Measurements from ENCODE around the gene OTX2. TPM values are rescaled to one million over a fixed set of nuclear protein-coding genes. Genes with fewer than 3 reads are reported as not detected.

Gene OTX2
- total RNA-seq = not detected

- DNase-seq (ENCODE audit: low read depth in 2 of 3, low spot score in 2 of 3) = no peak
These were observed at the start of gene OTX2 for GRCh38 chr14:56810147-56810719. Gene OTX2, minus strand, starts transcription at chr14:56810479. Its CDS starts 5,023 bp downstream, at chr14:56805456.

DNA sequence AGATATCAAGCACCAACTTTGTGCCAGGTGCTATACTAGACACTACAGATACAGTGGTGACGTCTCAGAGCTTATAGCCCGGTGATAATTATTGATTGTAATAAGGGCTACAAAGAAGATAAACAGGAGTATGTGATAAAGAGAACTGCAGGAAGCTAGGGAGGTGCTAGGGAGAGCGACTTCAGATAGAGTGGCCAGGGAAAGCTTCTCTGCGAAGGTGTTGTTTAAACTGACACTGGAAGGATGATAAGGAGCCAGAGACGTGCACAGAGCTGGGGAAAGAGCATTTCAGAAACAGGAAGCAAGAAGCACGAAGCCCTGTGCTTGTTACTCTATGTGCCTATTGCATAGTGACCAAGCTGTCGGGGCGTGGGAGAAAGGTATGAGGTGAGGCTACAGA, 48.1 kb upstream of the OTX2 start:
- no peak for DNase-seq (ENCODE audit: low read depth in 2 of 3, low spot score in 2 of 3)

- no peak for DNase-seq (ENCODE audit: low read depth in 2 of 3, low spot score in 2 of 3)
These were observed 46.9 kb upstream of the OTX2 start for GRCh38 chr14:56857216-56857615.

DNA sequence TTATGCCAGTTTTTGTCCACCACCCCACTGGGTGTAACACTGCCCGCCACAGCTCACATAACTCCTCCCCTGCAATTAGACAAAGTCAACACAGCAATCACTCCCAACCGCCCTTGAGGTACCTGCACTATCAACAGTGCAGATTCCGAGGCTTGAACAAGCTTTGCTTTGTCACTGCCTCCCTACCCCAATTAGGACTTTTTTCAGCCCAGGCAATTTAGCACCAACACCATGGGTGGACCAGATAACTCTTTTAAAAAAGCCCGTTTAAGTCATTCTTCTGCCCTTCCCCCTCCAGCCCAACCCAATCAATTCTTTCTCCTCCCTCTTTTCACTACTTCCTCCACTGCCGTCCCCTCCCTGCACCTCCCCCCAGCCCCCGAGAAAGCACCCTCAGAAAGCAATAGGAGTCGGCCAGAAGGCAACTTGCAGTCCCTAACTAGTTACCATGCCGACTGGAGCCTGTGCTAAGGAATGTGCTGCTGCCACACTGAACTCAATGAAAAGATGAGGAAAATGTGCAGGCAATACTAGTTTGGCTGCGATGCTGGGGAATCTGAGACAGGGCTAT, 45.7 kb upstream of the OTX2 start:
- DNase-seq (ENCODE audit: low read depth in 2 of 3, low spot score in 2 of 3) = no peak

DNA sequence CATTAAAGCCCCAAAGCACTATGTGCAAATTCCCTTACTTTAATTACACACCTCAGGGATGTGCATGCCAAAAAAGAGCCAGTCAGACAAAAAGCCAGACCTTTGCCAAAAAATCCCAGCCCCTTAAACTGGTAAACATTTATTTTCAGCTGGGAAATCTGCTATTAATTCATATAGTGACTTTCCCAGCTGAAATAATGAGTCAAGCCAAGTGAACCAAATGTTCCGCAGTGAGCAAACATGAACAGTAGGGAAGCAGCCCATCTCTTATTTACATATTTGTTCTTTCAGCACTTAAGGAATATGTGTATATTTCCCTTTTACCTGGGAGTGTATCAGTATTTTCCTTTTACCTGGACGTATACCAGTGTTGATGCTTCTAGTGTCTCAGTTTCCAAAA, 44.0 kb upstream of the OTX2 start:
- no peak for DNase-seq (ENCODE audit: low read depth in 2 of 3, low spot score in 2 of 3)

DNA sequence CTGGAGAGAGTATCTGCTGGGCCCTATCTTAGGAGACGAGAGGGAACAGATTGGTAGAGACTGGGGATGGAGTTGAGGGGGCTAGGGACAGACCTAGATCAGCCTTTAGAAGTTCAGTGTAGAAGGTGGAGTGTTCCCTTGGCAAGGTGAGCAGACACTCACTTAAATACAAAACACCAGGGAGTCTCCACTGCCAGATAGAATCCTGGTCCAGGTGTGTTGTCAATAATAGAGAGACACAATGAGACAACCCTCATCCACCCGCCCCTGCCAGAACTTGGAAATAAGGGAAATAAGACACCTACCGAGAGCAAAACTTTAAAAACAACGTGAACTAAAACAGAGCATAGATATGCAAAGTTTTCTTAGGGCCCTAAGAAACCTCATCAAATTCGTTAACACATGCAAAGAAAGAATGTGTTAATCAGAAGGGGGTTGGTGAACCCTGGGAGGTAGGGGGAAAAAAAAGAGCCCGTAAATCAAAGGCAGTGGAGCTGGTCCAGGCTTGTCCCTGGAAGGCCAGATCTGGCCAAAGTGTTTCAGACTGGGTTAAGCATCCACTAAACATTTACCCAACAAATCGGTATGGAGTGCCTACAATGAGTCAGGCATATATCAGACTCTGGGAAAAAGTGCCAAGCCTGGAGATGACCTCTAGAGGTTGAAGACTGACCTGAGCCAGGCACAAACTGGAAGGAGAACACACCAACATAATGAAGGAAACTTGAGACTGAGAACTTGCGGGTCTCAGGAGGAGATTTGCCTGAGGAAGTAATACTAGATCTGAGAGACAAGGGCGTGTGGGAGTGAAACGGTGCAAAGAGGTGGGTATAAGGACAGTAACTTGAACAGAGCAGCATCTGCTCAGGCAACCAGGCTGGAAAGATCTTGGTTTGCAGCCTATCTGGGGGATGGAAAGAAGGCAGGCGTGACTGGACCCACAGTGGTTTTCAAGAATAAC, 37.0 kb upstream of the OTX2 start:
- DNase-seq (ENCODE audit: low read depth in 2 of 3, low spot score in 2 of 3) = no peak

DNA sequence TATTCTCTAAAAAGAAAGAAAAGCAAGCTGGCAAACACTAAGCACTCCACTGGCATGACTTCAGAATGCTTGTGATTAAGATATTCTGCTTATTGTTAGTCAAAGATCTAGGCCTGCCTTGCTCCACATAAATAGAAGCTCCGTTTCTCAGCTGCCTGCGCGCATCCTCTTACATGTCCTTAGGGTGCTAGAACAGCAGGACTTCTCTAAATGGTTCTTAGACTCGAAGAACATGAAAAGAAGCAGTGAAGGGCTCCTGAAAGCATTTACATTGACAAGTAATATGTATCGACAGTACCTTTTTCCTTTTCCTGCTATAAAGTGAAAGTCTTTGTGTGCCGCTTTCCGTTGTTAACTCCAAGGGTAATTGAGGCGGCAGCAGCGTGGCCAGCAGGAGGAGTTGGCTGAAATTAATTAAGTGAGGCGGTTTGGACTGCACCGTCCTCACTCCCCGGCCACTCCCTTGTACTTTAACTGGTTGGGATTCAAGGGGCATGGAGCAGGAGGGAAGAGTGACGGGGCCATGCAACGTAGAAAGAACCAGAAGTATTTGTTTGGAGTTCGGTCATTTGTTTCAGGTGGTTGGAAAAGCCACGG, 34.2 kb upstream of the OTX2 start:
- no peak for DNase-seq (ENCODE audit: low read depth in 2 of 3, low spot score in 2 of 3)

GRCh38 chr14:56841611-56842010, 31.3 kb upstream of the OTX2 start:
- DNase-seq (ENCODE audit: low read depth in 2 of 3, low spot score in 2 of 3) = no peak

DNA sequence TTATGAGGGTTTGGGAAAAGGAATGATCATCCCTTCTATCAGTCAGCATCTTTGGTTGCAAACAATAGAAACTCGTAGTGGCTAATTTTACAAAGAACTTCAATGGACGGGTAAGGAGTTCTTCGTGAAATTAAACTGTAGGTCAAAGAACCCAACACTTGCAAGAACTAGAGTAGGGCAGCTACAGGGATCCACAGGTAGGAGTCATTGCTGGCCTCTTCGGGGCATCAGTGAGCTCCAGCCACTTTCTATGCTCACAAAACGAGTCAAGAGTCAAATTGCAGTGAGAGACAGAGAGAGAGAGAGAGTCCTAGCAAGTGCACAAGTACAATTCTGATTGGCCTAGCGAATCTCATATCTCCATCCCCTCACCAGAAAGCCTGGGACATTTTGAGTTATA, 29.9 kb upstream of the OTX2 start:
- no peak for DNase-seq (ENCODE audit: low read depth in 2 of 3, low spot score in 2 of 3)

DNA sequence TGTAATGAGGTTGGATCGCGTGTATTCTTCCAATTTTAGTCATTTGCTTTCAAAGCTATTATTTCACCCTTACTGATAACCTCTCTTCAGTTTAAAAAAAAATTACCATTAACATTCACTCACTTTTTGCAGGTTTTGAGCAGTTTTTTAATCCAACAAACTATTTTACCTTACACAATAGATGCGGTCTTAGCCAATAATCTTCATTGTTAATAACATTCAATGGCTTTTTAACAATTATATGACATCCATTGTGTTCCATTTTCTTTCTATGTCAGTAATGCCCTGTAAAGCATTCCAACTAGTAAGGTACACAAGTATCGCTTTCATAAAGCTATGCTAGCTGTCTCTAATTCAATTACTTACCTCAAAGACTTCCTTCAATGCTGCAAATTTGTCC, 18.9 kb upstream of the OTX2 start:
- DNase-seq (ENCODE audit: low read depth in 2 of 3, low spot score in 2 of 3) = no peak

- no peak for DNase-seq (ENCODE audit: low read depth in 2 of 3, low spot score in 2 of 3)
These were observed 15.9 kb upstream of the OTX2 start for GRCh38 chr14:56826214-56826613.

- no peak for DNase-seq (ENCODE audit: low read depth in 2 of 3, low spot score in 2 of 3)
These were observed 11.7 kb upstream of the OTX2 start for GRCh38 chr14:56821805-56822610.

DNA sequence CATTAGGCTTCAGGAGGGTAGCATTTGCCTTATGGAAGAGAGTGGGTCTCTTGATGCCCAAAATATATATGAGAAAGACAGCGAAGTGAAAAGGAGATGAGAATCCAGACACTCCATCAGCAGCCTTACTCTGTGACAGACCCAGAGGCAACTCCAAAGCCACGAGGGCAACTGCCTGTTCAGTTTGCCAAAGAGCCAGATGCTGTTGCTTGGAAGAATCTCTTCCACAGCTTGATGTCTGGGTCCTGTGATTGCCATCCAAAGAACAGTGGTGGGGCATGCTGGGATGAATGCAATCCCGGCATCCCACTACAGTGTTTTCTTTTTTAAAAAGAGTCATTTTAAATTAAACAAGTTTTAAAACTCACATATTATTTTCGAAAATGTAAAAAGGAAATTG, 10.9 kb upstream of the OTX2 start:
- DNase-seq (ENCODE audit: low read depth in 2 of 3, low spot score in 2 of 3) = no peak

DNA sequence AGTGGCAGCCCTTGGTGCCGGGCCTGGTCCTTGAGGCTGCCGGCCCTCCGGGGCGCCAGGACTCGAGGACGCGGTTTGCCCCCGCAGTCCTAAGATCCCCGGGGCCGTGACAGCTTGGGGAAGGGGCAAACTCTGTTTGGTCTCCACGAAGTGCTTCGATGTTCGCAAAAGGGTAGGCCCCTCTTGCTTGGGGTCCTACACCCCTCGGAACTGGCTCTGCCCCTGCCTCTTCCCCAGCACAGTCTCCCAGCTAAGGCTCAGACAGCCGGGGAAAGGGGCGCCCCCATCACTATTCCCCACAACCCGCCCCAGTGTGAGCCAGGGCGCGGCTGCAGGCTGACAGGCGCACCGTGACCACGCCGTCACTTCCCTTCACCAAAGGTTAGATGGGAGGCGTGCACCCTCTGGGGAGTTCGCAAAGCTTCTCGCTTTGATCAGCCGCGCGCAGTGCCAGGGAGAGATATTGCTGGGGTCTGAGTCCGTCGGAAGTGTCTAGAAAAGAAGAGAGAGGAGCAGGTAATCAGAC, 7.2 kb upstream of the OTX2 start:
- DNase-seq (ENCODE audit: low read depth in 2 of 3, low spot score in 2 of 3) = no peak

GRCh38 chr14:56816574-56817391, 6.5 kb upstream of the OTX2 start:
- no peak for DNase-seq (ENCODE audit: low read depth in 2 of 3, low spot score in 2 of 3)

- DNase-seq (ENCODE audit: low read depth in 2 of 3, low spot score in 2 of 3) = no peak
These were observed 5.5 kb upstream of the OTX2 start for GRCh38 chr14:56815745-56816144.

- no peak for DNase-seq (ENCODE audit: low read depth in 2 of 3, low spot score in 2 of 3)
These were observed 4.9 kb upstream of the OTX2 start for GRCh38 chr14:56814969-56815700.

DNA sequence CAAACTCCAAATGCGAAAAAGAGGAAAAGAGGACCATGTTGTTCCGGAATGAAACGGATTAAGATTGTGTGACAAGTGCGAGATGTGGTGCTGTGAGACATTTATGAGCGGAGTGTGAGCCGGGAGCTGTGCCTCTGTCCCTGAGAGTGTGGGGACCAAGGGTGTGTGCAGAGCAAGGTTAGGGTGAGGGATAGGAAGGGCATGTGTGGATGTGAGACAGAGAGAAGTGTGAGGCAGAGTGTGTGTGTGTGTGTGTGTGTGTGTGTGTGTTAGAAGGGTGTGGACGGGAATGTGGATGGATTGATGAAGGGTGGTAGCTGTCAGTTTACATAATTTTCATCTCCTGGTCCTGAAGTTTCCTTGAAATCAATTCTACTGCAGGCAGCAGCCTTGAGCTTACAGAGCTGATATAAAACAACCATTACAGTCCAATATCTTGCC, 4.3 kb upstream of the OTX2 start:
- no peak for DNase-seq (ENCODE audit: low read depth in 2 of 3, low spot score in 2 of 3)

GRCh38 chr14:56813143-56813551, 2.9 kb upstream of the OTX2 start:
- DNase-seq (ENCODE audit: low read depth in 2 of 3, low spot score in 2 of 3) = no peak

Measured in hematopoietic multipotent progenitor cell (in vitro differentiated cells).